ENCODE results near the gene ASIC4. TPM values are rescaled to one million over a fixed set of nuclear protein-coding genes. Genes with fewer than 3 reads are reported as not detected.
A peak's percentile ranks its signal among the peaks of the same experiment; 100 is the strongest.

The ASIC4 gene
- total RNA-seq, 1 donor from 2014 or later, result 0.26 TPM

DNA sequence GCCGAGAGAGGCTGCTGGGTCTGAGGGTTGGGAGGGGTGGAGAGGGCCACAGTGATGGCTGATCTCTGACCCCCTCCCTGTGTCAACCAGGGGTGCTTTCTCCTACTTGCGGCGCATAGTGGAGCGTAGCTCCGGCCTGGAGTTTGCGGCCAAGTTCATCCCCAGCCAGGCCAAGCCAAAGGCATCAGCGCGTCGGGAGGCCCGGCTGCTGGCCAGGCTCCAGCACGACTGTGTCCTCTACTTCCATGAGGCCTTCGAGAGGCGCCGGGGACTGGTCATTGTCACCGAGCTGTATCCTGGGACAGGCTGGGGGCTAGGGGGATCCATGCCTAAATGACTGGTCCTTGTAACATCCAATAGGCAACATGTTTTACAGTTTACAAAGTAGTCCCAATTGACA, 36.5 kb upstream of the ASIC4 start:
- H3K27me3 ChIP-seq, result peaks cover 26% of the 10 kb centered on the region
- TF ChIP-seq EZH2 (IDR thresholded peaks at IDR 0.05) (no peak), EZH2phosphoT487 (IDR thresholded peaks at IDR 0.05) (no peak), CTCF (IDR thresholded peaks at IDR 0.05) (no peak)
- H3K9ac ChIP-seq, result no peak overlapping the region
- Mint-ChIP-seq H3K9me3 (no peaks in the 10 kb centered on the region), H3K4me1 (peaks cover 28% of the 10 kb centered on the region), H3K4me3 (no peak overlapping the region), H3K36me3 (peaks cover 3% of the 10 kb centered on the region), H3K27me3 (ENCODE audit: insufficient read depth, low read depth) (peaks cover 13% of the 10 kb centered on the region), H3K27ac (no peak overlapping the region)
- DNase-seq (ENCODE audit: low spot score), result no peak
- H3K79me2 ChIP-seq (ENCODE audit: low read depth), result no peaks in the 10 kb centered on the region
- peaks cover 5% of the 10 kb centered on the region for H3K4me1 ChIP-seq
- no peaks in the 10 kb centered on the region for H3K9me3 ChIP-seq (ENCODE audit: low read depth)
- H2AFZ ChIP-seq (replicated peaks), result no peak overlapping the region
- H3K27ac ChIP-seq, result no peak overlapping the region
- H3F3A ChIP-seq (ENCODE audit: low read depth), result no peaks in the 10 kb centered on the region
- no peak overlapping the region for H3K4me2 ChIP-seq
- no peak overlapping the region for H3K4me3 ChIP-seq
- H4K20me1 ChIP-seq (ENCODE audit: low read depth), result peaks cover 5% of the 10 kb centered on the region
- no peaks in the 10 kb centered on the region for H3K36me3 ChIP-seq

- H3K36me3 ChIP-seq, result no peaks in the 10 kb centered on the region
- peaks cover 3% of the 10 kb centered on the region for H3K36me3 Mint-ChIP-seq
- H3K27me3 Mint-ChIP-seq (ENCODE audit: insufficient read depth, low read depth), result peaks cover 18% of the 10 kb centered on the region
- H3K9ac ChIP-seq, result no peak overlapping the region
- no peaks in the 10 kb centered on the region for H3K9me3 Mint-ChIP-seq
- no peak overlapping the region for H3K27ac Mint-ChIP-seq
- H3K79me2 ChIP-seq (ENCODE audit: low read depth), result no peaks in the 10 kb centered on the region
- H2AFZ ChIP-seq (replicated peaks), result no peak overlapping the region
- TF ChIP-seq CTCF (IDR thresholded peaks at IDR 0.05), result no peak
- H3K27me3 ChIP-seq, result peaks cover 37% of the 10 kb centered on the region
- peaks cover 5% of the 10 kb centered on the region for H3K4me1 ChIP-seq
- H3K4me3 ChIP-seq, result no peak overlapping the region
- no peak overlapping the region for H3K4me3 Mint-ChIP-seq
- H3K9me3 ChIP-seq (ENCODE audit: low read depth), result no peaks in the 10 kb centered on the region
- H3K4me2 ChIP-seq, result no peak overlapping the region
- no peak overlapping the region for H3K27ac ChIP-seq
- DNase-seq (ENCODE audit: low spot score), result no peak
- no peaks in the 10 kb centered on the region for H3F3A ChIP-seq (ENCODE audit: low read depth)
- peaks cover 14% of the 10 kb centered on the region for H4K20me1 ChIP-seq (ENCODE audit: low read depth)
- H3K4me1 Mint-ChIP-seq, result peaks cover 30% of the 10 kb centered on the region
Measured at GRCh38 chr2:219478916-219479315, 35.4 kb upstream of the ASIC4 start.

GRCh38 chr2:219480004-219480403, 34.3 kb upstream of the ASIC4 start:
- H3K36me3 Mint-ChIP-seq, result peaks cover 3% of the 10 kb centered on the region

DNA sequence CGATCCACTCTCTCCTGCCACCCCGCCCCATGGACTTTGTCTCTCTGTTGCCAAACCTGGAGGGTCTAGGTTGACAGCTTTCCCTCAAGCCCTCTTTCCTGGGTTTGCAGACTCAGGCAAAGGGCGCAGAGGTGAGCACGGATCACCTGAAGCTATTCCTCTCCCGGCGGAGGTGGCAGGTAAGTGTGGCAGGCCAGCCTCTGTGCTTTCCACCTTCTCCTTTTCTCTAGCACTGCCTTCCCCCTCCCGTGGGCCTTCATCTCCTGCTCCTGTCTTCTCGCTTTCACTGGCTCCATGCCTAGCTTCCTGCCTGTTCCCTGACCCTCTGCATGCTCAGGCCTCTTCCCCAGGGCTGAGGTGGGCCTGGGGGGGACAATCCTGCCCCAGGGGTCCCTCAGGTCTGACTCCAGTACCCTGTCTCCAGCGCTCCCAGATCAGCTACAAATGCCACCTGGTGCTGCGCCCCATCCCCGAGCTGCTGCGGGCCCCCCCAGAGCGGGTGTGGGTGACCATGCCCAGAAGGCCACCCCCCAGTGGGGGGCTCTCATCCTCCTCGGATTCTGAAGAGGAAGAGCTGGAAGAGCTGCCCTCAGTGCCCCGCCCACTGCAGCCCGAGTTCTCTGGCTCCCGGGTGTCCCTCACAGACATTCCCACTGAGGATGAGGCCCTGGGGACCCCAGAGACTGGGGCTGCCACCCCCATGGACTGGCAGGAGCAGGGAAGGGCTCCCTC, 31.4 kb upstream of the ASIC4 start:
- Mint-ChIP-seq H3K27me3 (ENCODE audit: insufficient read depth, low read depth) (peaks cover 37% of the 10 kb centered on the region), H3K27ac (no peak overlapping the region), H3K36me3 (peaks cover 3% of the 10 kb centered on the region), H3K4me3 (peak overlapping the region; percentile 42), H3K4me1 (peaks cover 34% of the 10 kb centered on the region), H3K9me3 (no peaks in the 10 kb centered on the region)
- Histone ChIP-seq H3K36me3 (no peaks in the 10 kb centered on the region), H4K20me1 (ENCODE audit: low read depth) (peaks cover 41% of the 10 kb centered on the region), H2AFZ (replicated peaks) (no peak overlapping the region), H3K27me3 (peaks cover 76% of the 10 kb centered on the region), H3K4me1 (peaks cover 27% of the 10 kb centered on the region), H3K27ac (no peak overlapping the region), H3K9me3 (ENCODE audit: low read depth) (no peaks in the 10 kb centered on the region), H3K4me3 (no peak overlapping the region), H3F3A (ENCODE audit: low read depth) (peaks cover 18% of the 10 kb centered on the region), H3K9ac (no peak overlapping the region), H3K79me2 (ENCODE audit: low read depth) (no peaks in the 10 kb centered on the region), H3K4me2 (no peak overlapping the region)
- TF ChIP-seq CTCF (IDR thresholded peaks at IDR 0.05) (no peak), EZH2 (IDR thresholded peaks at IDR 0.05) (no peak), EZH2phosphoT487 (IDR thresholded peaks at IDR 0.05) (no peak)
- DNase-seq (ENCODE audit: low spot score), result no peak

More at GRCh38 chr2:219480004-219480403, 34.3 kb upstream of the ASIC4 start:
- Histone ChIP-seq H3K9me3 (ENCODE audit: low read depth) (no peaks in the 10 kb centered on the region), H3K9ac (no peak overlapping the region), H3K79me2 (ENCODE audit: low read depth) (no peaks in the 10 kb centered on the region), H3K4me3 (no peak overlapping the region), H3K27ac (no peak overlapping the region), H3K4me1 (peaks cover 15% of the 10 kb centered on the region), H3K4me2 (no peak overlapping the region), H3F3A (ENCODE audit: low read depth) (no peaks in the 10 kb centered on the region), H3K36me3 (no peaks in the 10 kb centered on the region), H2AFZ (replicated peaks) (no peak overlapping the region), H4K20me1 (ENCODE audit: low read depth) (peaks cover 25% of the 10 kb centered on the region), H3K27me3 (peaks cover 48% of the 10 kb centered on the region)
- Mint-ChIP-seq H3K27me3 (ENCODE audit: insufficient read depth, low read depth) (peaks cover 25% of the 10 kb centered on the region), H3K4me1 (peaks cover 31% of the 10 kb centered on the region), H3K9me3 (no peaks in the 10 kb centered on the region), H3K27ac (no peak overlapping the region), H3K4me3 (no peak overlapping the region)
- DNase-seq (ENCODE audit: low spot score), result no peak
- TF ChIP-seq EZH2phosphoT487 (IDR thresholded peaks at IDR 0.05), result no peak
- TF ChIP-seq EZH2 (IDR thresholded peaks at IDR 0.05), result no peak

All from neural progenitor cell (in vitro differentiated cells).